RCC 7860 (cell line): ENCODE data around the gene THOC6.
"Not testable (repeated sequence)": the region's sequence is repeated elsewhere in the genome, so short reads cannot be mapped to it uniquely, and the experiment has no call there.

ENCODE experiments used
- DNase-seq: peaks from one replicate; pipeline ENCODE4 v3.0.0-alpha.2; 2015; ENCODE audit warnings: low spot score
- FAIRE-seq: peaks from 2 replicates; lab custom pipeline; 2012; peaks lifted over from hg19 to GRCh38; lab: Jason Lieb, UNC

THOC6 gene

DNA sequence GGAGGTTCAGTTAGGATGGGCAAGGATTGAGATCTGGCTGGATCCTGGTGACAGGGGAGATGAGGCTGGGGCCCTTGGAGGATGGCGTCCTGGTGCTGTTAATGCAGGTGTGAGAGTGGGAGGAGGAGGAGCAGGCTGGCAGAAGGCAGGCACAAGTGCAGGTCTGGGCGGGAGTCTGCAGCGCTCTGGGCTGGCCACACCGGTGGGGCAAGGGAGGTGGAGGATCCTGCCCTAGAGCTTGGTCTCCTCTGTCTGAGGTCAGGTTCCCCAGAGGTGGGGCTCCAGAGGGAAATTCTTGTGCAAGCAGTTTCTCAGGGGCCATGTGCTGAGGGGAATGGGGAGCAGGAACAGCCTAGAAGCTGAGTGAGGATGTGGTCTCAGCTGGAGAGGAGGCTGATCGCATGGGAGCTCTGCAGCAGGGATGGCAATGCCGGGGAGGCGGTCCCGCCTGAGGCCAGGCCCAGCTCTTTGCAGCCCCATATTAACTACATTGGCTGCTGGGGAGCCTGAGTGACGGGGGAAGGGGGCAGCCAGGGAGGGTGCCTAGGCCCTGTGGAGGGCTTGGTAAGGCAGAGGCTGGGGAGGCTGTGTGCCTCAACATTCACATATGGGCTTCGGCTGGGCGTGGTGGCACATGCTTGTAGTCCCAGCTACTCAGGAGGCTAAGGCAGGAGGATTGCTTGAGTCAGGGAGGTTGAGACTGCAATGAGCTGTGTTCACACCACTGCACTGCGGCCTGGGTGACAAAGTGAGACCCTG lies 28.9 kb downstream of the THOC6 start:
- not testable (repeated sequence) for FAIRE-seq, DNase-seq

DNA sequence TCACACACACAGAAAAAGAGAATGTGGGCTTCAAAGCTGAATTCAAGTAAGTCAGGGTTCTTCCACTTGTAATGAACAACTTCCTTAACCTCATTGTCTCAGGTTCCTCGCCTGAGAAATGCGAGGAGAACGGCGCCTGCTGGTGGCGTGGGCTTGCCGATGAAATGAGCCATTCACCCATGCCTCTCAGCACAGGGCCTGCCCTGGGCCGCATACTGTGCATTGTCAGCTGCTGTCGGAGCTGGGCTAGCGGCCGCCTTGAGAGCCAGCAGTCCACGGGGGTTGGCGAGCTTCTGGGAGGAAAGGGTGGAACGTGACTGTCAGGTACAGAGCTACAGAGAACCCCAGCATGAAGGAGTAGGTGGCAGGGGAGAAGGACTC lies 29.5 kb downstream of the THOC6 start:
- FAIRE-seq, DNase-seq: not testable (repeated sequence)

DNA sequence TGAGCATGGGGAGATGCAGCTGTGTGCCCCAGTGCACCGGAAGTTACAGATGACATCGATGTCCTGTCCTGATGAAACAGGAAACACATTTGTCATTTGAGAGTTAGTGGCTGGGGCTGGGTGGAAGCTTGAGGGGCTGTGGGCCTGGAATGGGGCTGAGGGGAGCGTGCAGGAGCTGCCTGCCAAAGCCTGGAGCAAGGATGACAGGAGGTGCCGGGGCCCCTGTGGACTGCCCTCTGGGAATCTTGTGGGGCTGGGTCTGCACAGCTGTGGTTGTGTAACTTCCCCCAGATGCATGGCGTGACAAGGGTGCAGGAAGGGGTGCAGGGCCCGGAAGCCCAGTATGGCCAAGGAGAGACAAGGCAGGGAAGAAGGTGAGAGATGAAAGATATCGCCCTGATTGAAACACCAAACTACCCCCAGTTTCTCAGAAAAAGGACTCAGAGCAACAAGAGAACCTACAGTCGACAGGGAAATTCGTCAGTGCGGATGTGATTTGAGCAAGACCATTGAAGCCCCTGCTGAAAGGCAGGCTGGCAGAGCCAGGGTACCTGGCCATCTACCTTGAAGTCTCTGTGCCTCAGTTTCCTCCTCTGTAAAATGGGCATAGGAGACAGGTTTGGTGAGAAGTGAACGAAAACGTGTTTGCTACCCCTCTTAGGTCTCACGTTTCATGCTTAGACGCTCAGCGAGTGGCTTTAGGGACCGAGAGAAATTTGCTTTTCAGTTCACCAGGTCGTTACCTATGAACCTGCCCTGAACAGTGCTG lies 31.3 kb downstream of the THOC6 start:
- DNase-seq, result no peak
- FAIRE-seq, result no peak

DNA sequence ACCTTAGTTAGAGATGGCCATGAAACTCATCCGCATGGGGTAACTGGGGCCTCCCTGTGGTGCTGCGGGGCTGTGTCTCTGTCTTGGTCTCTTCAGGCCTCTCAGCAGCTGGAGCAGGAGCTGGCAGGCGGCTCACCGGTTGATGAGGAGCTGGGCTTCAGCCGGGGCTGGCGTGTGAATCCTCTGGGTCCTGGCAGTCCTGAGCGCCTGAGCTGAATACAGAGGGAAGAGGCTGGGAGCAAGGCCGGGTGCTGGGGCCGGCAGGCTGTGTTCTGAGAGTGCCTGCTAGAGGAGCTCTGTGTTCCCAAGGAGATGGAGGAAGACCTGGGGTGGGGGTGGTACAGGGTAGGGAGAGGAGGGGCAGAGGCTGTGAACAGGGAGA lies 31.9 kb downstream of the THOC6 start:
- FAIRE-seq, DNase-seq: not testable (repeated sequence)

DNA sequence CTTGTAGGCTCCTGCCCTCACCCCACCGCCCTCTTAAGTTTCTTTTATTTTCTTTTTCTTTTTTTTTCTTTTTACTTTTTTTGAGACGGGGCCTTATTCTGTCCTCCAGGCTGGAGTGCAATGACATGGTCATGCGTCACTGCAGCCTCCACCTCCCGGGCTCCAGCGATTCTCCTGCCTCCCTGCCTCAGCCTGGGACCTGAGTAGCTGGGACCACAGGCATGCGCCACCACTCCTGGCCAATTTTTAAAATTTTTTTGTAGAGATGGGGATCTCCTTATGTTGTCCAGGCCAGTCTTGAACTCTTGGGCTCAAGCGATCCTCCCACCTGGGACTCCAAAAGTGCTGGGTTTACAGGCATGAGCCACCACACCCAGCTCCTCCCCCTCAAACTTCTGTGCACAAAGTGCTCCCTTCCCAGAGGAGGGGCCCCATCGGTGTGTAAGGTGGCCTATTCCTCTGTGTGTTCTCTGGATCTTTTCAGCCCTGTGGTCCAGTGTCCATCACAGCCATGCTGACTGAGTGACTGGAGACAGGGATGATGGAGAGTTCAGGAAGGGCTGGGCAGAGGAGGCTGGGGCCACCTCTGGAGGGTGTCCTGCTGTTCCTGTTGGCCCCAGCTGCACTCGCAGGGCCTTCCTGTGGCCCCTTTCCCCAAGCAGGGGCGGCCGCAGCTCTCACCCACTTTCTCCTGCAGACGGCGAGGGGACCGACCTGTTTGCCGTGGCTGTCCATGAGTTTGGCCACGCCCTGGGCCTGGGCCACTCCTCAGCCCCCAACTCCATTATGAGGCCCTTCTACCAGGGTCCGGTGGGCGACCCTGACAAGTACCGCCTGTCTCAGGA lies 32.7 kb downstream of the THOC6 start:
- no peak for DNase-seq
- no peak for FAIRE-seq

DNA sequence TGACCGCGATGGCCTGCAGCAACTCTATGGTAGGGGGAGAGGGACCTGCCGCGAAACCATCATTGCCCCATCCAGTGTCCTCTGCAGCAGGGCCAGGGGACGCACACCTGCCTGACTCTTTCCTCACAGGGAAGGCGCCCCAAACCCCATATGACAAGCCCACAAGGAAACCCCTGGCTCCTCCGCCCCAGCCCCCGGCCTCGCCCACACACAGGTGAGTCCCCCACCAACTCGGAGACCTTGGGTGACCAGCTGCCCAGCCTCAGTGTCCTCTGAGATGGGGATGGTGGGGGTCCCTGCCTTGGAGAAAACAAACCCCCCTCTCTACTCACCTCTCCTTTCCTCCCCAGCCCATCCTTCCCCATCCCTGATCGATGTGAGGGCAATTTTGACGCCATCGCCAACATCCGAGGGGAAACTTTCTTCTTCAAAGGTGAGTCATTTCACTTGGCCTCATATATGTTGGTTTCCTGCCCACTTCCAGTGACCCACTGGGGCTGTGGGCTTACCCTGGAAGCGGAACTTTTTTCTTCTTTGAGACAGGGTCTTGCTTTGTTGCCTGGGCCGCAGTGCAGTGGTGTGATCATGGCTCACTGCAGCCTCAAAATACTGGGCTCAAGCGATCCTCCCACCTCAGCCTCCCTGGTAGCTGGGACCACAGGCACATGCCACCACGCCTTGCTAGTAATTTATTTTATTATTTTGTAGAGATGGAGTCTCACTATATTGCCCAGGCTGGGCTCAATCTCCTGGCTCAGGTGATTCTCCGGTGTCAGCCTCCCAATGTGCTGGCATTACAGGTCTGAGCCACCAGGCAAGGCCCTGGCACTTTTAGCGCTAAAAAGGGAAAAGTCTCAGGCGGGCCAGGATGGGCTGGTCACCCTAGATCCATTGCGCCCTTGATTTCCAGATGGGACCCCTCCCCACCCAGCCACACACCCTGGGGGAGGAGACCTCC lies 33.6 kb downstream of the THOC6 start:
- FAIRE-seq (no peak), DNase-seq (no peak)

DNA sequence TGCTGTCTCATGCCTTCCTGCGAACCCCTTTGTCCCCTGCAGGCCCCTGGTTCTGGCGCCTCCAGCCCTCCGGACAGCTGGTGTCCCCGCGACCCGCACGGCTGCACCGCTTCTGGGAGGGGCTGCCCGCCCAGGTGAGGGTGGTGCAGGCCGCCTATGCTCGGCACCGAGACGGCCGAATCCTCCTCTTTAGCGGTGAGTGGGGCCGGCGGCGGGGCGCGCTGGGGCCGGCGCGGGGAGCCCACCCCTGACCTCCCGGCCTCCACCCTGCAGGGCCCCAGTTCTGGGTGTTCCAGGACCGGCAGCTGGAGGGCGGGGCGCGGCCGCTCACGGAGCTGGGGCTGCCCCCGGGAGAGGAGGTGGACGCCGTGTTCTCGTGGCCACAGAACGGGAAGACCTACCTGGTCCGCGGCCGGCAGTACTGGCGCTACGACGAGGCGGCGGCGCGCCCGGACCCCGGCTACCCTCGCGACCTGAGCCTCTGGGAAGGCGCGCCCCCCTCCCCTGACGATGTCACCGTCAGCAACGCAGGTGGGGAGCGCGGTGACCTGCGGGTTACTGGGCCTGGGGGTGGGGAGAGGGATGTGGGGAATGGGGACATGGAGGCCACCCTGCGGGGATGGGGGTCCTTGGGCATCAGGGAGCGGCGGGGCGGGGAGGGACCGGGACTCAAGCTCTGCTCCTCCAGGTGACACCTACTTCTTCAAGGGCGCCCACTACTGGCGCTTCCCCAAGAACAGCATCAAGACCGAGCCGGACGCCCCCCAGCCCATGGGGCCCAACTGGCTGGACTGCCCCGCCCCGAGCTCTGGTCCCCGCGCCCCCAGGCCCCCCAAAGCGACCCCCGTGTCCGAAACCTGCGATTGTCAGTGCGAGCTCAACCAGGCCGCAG lies 34.5 kb downstream of the THOC6 start:
- FAIRE-seq (no peak), DNase-seq (peak; percentile 15)

DNA sequence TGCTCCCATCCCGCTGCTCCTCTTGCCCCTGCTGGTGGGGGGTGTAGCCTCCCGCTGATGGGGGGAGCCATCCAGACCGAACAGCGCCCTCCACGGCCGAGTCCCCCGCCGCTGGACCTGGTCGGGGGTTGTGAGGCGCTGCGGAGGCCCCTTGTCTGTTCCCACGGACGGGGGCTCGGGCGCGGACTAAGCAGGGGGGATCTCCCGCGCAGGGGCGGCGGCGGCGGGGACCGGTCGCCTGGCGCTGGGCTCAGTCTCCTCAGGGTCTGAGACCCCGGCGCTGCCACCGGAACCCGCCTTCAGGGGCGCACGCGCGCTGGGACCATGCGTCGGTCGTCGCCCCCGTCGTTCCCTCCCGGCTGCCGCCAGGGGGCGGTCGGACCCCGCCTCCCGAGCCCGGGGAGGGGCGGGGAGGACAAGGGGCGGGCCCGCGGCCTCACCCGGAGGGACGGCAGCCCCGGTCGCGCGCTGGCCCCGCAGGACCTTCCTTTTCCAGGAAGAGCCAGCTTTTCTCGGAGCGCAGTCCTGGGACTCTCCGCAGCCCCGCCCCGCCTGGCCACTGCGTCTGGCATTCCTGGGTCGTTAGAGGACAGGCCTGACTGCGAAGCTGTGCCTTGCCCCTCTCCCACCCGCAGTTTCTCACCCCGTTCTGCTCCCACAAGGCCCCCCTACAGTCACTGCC lies 35.3 kb downstream of the THOC6 start:
- peak; percentile 82 for DNase-seq
- no peak for FAIRE-seq

DNA sequence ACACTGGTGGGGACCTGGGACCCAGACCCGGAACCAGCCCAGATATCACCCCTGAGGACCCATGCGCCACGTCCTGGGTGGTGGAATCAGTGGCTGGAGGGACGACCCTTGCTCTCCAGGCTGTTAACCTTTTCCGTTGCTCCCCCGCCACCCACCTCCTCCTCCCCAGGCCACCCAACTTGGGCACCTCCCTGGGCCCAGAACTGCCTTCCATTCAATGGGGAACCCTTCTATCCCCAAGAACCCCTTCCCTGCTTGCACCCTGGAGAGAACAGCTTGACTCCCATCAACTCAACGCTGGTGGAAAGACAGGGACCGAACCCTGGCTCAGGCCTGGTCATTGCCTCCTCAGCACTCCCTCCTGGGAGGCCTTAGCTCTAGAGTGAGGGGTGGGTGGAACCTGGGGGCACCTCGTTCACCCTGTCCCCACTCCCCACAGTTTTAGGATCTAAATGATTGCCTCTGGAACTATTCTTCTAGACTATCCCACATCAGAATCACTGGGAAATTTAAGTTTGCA lies 35.9 kb downstream of the THOC6 start:
- DNase-seq (no peak), FAIRE-seq (no peak)

DNA sequence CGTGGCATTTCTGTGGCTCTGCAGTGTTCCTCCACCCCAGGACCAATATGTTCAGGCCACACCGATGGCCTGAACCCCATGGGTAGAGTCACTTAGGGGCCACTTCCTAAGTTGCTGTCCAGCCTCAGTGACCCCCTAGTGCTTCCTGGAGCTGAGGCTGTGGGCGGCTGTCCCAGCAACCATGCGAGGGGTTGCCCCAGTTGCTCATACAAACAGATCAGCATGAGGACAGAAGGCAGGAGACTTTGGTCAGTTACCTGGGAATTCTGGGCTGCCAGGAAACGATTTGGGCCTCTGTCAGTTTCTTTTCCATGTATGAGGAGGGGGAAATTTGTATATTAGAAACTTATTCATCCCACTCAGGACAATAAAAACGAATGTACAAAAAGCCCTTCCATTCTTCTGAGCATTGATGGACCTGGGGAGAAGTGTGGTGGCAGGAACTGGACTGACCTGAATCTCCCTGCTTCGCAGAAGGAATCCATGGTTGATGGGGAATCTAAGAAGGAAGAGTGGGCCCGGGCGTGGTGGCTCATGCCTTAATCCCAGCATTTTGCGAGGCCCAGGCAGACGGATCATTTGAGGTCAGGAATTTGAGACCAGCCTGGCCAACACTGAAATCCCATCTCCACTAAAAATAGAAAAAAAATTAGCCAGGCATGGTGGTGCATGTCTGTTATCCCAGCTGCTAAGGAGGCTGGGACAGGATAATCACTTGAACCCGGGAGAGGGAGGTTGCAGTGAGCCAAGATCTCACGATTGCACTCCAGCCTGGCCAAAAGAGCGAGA lies 36.7 kb downstream of the THOC6 start:
- FAIRE-seq, result no peak
- DNase-seq, result no peak

DNA sequence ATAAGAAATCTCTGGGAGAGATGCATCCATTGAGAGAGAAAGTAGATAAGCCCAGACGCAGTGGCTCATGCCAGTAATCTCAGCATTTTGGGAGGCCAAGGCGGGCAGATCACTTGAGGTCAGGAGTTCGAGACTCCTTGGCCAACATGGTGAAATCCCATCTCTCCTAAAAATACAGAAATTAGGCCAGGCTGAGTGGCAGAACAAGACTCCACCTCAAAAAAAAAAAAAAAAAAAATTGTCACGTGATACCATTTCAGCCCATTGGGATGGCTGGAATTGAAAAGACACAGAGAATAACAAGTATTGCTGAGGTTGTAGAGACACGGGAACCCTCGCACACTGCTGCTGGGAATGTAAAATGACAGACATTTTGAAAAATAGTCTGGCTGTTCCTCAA lies 38.7 kb downstream of the THOC6 start:
- FAIRE-seq (no peak), DNase-seq (no peak)

DNA sequence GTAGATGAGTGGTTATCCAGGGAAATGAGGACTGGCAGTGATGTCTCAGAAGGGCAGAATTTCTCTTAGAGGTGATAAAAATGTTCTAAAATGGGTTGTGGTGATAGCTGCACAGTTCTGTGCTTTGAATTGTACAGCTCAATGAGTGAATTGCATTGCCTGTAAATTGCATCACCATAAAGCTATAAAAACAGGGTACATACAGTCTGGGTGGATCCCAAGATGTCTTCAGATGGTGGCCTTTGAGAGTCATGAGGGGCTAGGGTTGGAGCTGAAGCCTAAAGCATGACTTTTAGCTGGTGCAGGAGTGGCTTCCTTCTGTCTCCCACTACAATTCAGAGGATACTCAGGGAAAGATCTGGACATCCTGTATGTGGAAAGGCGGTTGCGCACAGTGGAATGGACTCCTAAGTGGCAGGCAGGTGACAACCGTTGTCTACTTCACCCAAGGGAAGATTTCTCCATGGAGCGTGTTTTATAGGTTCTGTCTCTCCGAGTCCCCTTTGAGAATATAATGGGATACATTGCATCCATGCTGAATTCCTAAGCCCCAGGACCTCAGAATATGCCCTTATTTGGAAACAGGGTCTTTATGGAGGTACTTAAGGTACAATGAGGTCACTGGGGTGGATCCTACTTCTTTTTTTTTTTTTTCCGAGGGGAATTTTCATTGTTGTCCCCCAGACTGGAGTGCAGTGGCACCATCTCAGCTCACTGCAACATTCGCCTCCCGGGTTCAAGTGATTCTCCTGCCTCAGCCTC lies 40.0 kb downstream of the THOC6 start:
- DNase-seq (no peak), FAIRE-seq (no peak)

DNA sequence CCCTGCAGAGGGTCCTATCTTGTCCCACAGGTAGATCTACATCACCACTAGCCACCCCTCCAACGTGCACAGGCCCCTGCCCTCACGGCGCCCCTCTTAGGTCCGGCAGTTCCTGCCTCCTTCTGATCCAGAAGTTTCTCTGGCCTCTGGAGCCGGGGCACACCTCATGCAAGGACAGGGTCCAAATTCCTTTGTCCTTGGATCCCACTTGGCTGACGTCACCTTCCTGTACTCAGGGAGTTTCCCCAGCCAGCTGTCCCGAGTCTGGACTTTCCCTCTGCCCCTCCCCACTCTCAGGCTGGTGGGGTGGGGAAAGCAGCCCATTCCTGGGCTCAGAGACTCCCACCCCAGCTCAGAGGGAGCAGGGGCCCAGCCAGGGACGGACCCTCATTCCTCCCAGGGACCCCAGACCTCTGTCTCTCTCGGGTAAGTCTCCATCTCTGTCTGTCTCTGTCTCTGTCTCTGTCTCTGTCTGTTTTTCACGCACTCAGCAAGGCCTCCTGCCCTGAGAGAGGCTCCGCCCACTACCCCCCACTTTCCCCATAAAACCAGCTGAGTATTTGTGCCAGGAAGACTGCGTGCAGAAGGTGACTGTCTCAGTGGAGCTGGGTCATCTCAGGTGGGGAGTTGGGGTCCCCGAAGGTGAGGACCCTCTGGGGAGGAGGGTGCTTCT lies 41.4 kb downstream of the THOC6 start, which contains the start of gene IL32:
Gene IL32 (plus strand): TSS at position 572 of the 673 bp plus-strand sequence. CDS start 172 bp downstream, outside the sequence.
- DNase-seq (peak; percentile 85), FAIRE-seq (no peak)

DNA sequence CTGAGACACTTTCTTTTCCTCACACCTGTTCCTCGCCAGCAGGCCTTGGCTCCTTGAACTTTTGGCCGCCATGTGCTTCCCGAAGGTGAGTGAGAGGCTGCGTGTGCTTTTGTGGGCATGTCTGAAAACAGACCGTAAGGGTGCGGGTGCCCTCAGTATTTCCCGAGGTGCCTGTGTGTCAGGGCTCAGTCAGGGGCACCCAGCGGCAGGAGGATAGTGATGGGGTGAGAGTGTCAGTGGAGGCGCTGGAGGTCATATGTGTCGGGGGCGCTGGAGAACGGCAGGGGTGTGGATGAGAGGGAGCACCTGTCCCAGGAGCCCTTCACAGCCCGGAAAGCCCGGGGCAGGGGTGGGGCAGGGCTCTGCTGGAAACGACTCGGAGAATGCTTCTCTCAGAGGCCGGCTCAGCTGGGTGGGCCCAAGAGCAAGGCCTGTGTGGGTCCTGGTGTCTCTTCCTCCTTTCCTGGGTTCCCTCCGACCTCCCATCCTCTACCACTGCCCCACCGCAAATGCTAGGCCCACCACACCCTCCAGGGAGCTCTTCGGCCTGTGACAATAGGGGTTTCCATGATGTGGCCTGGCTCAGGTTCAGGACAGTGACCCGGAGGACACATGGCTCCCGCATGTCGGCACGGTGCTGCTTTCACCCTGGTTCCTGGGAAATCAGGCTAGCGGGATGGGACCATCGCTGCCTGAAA lies 42.1 kb downstream of the THOC6 start:
- no peak for DNase-seq
- no peak for FAIRE-seq

DNA sequence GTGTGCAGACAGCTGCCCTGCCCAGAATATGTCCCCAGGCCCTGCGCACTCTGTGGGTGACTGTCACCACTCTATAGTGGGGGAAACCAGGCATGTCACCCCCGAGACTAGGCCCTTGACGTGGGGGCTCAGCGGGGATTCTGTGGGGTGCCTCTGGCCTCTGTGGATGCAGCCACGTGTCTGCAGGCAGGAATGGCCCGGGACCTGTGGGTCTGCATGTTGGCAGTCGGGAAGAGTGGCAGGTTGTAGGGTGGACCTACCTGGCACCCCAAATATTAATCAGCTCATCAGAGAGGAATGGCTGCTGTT lies 42.6 kb downstream of the THOC6 start:
- FAIRE-seq (no peak), DNase-seq (no peak)

DNA sequence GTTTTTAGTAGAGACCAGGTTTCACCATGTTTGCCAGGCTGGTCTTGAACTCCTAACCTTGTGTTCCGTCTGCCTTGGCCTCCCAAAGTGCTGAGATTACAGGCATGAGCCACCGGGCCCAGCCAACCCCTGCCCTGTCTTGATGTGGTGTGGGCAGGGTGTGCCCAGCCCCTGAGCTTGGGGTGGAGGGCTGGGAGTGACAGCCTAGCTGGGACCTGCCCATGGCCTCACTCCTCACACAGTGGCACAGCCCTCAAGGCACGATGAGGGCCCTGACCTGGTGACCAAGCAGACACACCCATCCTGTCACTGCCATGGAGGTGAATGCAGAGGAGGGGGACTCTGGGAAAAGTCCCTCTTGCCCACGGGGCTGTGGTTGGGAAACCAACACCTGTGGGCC lies 44.7 kb downstream of the THOC6 start:
- DNase-seq (no peak), FAIRE-seq (no peak)
